NCI-H524 (cell line): ENCODE results near the gene RPTOR.

Source experiments
- DNase-seq, 2 experiments: peaks; one replicate each; lab custom pipeline; 2025; lab: John Stamatoyannopoulos, UW

The RPTOR gene

DNA sequence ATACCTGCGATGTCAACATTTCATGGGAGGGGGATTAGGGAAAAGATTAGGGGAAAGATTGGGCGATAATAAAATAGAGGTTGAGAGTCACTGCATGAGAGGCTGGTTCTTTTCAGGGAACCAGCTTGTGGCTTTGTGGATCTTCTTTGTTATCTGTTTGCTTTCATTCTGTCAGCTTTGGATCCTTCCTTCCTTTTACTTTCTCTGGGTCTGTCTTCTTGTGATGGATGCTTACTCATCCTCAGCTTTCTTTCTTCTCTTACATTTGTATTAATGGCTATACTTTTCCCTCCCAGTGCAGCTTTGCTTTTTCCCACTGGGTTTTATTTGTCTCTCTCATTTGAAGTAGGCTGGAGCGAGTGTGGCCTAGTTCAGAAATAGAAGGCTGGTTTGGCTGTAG, 47.1 kb downstream of the RPTOR start:
- DNase-seq, result no peak

DNA sequence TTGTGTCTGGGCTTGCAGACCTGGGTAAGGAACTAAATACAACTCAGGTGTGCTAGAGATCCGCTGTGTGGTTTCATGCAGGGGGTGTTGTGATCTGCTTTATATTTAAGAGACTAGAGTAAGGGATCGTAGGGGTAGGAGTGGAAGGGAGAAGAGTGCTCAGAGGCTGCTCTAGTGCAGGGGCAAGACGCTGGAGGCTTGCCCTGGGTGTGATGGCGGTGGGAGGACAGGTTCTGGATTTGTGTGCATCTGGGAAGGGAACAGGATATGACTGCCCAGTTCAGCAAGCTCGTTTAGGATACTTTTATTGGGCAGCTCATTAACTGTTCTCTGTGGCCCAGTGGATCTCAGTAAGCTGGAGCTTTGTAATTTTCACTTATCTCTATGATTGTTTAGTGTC, 47.6 kb downstream of the RPTOR start:
- DNase-seq, result no peak

DNA sequence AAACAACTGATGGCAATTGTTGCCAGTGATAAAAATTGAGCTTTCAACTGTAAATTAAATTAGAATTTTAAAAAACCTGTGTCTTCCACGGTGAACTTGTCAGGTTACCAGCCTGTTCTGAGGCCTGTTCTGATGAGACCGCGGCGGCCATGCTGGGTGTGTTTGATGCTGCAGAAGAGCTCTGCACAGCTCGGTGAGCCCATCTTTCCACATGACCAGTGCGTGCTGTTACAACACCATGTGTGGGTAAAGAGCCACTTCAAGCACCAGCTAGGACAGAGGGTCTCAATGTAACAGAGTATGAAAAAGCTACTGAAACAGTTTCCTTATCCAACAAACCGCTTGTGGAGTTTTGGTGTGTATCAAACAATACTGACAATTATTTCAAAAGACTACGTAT, 48.5 kb downstream of the RPTOR start:
- peak in 1 of 2 experiments; percentile 68 for DNase-seq

DNA sequence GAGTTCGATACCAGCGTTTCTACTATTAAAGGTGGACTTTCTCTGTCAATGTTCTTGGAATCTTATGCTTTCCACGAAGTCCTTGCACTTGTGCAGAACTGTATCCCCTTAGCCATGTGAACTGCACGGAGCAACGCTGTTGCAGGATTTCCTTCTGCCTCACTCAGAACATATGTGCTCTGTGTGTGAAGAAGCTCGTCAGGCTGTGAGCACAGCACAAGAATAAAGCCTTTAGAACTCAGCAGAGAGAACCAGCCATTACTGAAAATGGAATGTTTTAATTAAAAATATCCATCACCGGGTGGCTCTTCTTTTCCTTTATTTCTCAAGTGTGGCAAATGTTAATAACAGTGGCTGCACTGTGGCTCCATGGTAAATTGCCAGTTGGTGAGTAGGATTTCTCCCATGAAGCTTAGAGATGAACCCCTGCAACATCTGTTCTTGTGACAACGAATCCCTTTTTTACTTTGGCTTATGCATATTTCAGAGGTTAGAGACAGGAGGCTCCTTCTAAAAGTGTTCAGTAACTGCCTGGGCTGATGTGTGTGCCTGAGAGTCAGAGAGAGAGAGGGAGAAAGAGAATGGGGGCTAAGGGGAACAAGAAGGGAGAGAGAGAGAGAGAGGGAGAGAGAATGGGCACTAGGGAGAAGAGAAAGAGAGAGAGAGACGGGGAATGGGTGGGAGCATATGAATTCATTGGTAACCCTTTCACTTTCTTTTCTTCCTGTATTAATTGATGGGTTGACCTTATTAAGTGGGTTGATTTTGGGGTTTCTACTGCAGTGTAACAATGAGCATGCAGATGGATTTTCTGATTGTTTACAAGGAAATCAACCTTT, 50.0 kb downstream of the RPTOR start:
- DNase-seq, result peak; percentile 87 to 97

DNA sequence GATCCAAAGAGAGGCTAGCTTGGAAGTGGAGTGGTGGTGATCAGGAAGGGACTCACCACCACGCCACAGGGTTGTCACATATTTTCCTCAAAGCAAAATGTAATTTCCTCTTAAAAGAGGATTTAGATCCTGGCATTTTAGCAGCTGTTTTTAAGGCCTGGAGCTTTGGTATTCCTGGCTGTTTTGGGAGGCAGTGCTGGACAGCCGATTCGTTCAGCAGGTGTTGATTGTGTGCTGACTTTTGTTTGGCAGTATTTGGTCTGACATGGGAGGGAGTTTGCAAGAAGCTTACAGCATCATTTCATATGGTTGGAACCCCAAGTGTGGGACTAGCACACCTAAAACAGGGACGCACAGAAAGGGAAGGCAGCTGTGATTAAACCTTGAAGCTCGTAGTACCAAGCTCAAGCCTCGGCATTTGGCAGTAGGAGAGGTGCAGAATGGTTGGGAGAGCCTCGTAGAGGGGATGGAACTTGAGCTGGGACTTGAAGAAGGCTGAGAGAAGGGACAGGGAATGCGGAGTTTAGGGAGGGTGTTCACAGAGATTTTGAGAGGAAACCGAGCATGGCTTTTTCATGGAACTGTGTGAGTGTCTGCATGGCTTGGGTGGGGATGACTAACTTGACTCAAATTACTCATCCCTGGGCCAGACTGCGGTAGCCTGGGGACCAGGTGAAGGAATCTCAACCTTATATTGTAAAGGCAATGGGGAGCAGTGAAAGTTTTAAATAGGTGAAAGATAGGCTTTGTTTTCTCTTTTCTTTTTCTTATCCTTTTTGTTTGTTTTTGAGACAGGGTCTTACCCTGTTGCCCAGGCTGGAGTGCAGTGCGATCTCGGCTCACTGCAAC, 52.3 kb downstream of the RPTOR start:
- no peak for DNase-seq

DNA sequence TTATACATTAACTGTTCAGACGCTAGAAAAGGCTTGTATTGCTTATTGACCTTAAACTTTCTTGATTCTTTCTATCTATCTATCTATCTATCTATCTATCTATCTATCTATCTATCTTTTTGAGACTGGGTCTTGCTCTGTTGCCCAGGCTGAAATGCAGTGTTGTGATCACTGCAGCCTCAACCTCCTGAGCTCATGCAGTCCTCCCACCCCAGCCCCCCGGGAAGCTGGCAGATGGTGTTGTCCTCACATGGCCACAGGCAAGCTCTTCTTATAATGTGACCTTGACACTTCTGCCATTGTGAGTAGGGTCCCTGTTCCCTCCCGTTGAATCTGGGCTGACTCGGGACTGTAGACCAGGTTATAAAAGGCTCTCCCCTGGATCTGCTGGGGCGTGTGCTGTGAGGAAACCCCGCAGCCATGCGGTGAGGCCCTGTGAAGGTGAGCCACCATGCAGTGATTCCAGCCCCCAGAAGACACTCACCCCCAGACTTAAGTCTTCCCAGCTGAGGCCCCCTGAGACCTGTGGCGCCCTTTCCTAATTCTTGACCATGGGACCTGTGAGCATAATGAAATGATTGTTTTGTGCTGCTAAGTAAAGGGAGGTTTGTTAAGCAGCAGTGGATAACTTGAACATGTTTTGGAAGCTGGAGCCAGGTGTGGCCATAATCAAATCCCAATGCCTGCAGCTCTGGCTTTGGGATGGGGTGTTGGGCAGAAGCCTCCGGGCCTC, 54.3 kb downstream of the RPTOR start:
- peak in 1 of 2 experiments; percentile 38 for DNase-seq

DNA sequence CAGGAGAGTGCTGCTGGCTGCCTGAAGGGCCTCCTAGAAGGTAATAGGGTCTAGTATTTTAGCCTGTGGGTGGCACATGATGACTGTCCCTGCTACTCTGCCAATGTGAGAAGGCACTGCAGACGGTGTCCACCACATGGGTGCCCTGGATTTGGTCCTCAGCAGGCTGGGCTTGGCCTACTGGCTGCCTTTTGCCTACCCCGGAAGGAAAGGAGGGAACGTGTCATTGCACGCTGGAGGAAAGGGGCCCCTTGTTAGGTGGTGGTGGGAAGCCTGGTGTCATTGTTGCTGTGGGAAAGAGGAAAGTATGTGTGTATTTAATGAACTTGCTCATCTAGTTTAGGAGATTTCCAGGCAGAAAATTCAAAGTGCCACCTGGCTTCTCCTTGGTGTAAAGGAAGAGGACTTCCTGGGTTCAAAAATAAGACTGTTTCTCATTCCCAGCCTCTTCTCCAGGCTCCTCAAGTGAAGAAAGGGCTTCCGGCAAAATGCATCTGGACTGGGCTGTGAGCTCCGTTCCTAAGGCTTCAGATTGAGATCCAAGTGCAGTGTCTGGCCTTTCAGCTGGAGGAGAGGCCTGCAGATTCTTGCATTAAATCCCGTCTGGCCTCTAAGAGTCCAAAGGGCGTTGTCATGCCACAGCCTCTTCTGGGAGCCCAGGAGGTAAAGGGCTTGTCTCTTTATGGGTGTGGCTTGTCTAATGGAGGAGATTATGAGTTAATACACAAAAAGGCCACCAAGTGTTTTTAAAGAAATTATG, 55.1 kb downstream of the RPTOR start:
- DNase-seq, result no peak

DNA sequence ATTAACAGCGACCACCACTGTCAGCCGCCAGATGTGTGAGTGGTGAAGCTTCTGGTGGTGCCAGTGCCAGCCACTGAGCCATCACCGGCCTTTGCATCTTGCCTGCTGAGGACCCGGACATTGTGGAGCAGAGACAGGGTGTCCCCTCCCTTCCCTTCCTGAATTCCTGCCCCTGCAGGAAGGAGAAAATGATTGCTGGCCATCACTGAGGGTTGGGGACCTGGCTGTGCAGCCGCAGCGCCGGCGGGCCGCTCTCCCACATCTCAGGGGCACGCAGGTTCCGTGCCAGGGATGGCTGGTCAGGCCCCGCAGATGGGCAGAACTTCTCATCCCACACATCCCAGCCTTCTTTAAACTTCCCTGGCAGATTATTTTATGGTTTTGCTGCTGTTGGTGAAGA, 56.5 kb downstream of the RPTOR start:
- DNase-seq, result no peak

DNA sequence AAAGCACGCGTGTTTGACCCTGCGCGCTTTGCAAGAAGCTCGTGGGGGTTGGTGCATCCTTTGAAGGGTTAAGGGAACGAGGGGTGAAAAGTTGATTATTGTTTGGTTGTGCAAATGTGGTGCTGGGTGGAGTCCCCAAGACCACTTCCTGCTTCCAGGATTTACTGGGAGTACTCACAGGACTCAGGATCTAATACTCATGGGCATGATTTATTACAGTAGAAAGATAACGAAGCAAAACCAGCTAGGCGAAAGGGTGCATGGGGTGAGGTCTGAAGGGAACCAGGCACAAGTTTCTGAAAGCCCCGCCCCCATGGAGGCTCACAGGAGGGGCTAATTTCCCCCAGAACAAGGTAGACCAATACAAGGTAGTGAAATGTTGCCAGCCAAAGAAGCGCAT, 58.8 kb downstream of the RPTOR start:
- no peak for DNase-seq

DNA sequence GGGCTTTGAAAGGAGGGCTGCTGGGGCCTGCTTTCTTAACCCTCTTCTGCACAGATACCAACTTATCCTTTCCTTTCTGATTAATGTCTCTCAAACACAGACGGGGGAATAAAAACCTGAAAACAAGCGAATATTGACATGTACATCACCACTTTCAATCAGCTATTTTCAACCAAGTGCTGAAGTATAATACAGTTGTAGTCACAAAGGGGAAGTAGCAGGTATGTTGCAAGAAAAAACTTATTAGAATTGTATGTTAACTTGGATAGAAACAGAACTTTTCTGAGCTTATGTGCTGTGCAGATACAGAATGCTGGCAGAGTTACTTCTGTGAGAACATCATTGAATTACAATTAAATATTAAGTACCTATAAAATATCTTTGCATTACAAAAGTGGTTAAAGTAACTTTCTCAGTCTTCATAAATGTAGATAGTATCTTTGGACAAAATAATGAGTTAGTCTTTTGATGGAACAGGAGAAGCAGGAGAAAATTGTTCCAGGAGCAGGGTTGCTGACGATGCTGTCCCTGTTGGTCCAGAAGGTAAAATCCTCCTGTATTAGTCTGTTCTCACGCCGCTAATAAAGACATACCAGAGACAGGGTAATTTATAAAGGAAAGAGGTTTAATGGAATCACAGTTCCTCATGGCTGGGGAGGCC, 59.5 kb downstream of the RPTOR start:
- DNase-seq, result no peak

DNA sequence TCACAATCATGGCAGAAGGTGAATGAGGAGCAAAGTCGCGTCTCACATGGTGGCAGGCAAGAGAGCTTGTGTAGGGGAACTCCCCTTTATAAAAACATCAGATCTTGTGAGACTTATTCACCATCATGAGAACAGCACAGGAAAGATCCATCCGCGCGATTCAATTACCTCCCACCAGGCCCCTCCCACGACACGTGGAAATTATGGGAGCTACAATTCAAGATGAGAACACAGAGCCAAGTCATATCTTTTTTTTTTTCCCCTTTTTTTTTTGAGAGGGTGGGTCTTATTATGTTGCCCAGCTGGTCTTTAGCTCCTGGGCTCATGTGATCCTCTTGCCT, 60.0 kb downstream of the RPTOR start:
- no peak for DNase-seq

DNA sequence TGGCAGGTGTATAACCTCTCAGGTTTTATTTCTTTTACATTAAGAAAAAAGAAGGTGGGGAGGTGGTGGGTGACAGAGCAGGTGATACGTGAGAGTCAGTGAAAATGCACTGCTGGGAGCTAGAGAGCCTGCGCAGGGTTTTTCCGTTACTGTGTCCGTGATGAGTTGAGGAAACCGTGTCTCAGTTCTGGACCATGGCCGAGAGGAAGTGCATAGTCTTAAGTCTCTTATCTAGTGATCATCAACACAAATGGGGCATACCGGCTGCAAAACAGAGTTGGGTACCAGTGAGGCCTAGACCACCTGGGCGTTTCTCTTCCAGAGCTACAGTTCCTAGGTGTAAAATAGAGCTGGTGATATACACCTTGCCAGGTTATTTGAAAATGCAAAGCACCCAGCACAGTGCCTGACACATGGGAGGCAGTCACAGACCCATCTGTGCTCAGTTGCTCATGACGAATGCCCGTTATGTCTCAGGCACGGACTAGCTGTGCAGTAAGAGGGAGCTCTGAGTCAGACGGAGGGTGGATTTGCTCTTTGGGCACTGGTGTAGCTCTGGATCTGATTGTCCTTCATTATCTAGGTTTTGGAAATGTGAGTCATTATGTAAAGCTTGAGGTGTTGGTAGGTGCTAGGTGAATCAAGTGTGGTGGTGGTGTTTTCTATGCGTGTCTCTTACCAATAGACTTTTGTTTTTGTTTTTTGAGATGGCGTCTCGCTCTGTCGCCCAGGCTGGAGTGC, 60.9 kb downstream of the RPTOR start:
- no peak for DNase-seq

DNA sequence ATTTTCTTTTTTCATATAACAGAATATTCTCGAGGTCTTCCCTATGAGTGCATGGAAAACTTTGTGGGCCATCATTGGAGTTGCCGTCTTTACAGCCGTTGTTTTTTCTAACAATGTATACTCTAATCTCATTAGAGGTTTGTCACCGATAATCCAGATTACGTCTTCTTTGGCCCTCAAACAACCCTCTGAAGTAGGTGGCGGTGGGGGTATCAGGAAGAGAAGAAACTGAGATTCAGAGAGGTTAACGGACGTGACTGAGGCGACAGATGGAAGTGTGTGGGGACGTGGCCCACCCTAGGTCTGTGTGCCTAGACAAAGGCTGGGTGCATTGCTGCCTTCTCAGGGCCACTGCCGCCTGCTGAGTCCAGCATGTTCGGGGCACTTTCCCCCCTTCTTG, 63.7 kb downstream of the RPTOR start:
- DNase-seq, result peak in 1 of 2 experiments; percentile 55

DNA sequence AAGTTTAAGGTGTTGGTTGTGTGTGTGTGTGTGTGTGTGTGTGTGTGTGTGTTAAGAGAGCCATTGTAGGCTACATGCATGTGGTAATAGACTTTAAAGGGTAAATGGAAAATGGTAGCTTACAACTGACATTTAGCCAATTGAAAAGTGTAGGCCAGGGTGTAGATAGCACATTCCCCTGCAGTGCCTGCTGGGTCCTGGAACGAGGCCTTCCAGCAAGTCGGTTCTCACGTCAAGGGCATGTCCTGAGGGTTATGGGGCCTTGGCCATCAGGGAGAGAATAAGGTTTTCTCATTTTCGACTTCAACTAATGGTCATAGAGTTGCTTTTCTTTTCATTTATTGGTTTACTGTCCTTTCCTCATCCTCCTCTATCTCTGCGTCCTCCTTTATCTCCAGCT, 65.1 kb downstream of the RPTOR start:
- no peak for DNase-seq

DNA sequence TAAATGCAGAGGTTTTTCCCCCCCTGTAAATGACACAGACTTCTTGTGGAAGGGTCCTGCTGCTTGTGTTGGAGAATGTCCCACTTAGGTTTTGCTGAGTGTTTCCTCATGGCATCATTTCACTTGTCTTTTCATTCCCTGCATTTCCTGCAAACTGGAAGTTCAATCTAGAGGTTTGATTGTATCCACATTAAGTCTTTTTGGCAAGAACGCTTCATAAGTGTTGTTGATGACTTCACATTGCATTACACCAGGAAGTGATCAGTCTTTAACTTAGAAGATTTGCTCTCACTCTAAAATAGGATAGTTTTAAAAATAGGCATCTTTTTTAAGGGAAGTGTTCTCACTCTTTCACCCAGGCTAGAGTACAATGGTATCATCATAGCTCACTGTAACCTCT, 67.2 kb downstream of the RPTOR start:
- DNase-seq, result no peak

DNA sequence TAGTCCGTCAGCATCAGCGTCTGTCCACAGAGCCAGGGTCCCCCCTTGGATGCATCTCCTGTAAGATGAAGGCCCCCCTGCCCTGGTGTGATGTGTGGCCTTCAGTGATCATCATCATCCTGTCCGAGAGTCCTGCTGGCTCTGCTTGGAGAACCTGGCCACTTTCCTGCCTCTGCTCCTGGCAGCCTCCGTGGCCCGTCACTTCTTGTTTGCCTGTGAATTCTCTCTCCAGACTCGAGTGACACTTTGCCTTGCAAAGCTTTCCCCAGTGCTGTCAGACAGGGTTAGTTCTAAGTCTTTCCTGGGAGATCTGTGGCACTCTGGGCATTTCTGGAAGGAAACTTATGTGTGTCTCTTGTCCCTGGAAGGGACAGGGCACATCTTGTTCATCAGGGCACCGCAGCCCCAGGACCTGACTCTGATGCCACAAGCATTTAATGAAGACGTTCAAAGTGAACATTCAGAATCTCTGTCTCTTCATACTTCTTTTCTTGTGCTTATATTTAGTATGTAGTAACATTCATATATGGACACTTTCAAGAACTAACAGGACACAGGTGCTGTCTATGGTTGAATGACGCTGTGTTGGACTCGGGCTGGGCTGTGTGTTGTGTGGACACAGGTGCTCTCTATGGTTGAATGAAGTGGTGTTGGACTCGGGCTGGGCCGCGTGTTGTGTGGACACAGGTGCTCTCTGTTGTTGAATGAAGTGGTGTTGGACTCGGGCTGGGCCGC, 68.5 kb downstream of the RPTOR start:
- no peak for DNase-seq

DNA sequence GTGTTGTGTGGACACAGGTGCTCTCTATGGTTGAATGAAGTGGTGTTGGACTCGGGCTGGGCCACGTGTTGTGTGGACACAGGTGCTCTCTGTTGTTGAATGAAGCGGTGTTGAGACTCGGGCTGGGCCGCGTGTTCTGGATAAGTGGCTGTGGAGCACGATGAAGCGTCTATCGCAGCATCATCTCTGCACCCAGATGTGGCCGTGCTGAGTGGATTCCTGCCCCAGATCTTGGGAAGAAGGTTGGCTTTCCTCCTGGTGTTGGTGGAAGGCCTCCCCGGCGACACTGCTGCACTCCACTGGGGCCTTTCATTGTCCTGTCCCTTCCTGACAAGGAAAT, 69.1 kb downstream of the RPTOR start:
- DNase-seq, result no peak

DNA sequence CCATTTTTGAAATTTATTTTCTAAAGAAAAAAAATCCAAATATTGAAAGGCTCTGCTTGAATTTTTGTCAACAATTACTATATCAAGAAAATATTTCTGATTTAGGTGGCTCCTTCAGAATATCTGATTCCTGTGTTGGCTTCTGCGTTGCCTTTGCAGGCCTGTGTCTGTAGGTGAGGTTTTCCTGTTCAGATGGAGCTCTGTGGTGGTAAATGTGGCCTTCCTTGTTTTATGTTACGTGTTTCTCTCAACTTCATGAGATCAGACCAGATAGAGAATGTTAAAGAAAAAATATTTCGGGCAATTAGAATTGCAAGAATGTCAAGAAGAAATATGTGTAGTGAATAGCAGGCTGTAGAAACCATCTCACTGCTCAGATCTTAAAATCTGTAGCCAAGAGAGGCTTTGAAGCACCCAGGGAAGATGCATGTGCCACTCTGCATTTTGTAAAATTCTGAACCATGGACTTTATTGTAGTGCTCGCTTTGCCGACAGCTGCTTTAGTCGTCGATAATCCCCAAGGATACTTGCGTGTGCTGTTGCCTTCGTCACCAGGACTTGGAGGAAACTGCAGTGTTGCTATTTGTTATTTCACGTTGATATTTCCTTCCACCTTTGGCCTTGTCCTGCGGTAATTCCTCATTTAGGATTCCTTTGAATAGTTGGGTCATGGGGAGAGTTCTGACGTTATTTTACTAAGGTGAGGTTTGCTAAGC, 69.9 kb downstream of the RPTOR start:
- DNase-seq, result peak; percentile 81 to 92

DNA sequence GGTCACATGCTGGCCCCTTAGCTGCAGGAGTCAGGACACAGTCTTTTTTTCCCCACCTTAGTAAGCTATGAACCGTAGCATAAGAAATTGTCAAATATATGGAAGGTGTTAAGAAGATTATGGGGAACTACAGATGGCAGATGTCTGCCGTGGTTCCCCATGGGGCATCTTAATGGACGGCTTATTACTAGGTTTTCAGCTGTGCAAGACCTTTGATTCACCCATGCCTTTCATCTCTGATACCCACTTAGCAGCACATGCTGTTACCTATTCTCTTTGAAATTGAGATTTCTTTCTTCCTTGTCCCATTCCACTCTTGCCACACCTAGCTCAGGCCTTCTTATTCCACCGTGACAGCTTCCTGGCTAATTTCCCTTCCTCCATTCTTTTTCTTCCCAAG, 70.7 kb downstream of the RPTOR start:
- DNase-seq, result peak; percentile 98 to 100
